Lower leg skin (tissue), 3 donors: ENCODE data around the gene RUNX3.

Experiments used
- POLR2A ChIP-seq, 2 donors: fragments of 450-650 bp; IDR thresholded peaks; one replicate each; pipeline ENCODE4 v1.6.1; 2016 to 2017; ENCODE audit warnings: antibody characterized with exemption in 2 of 2, mild to moderate bottlenecking in 1 of 2, moderate library complexity in 1 of 2
- TF ChIP-seq, protein P1 (sequence below), 3 donors: fragments of 450-650 bp; IDR thresholded peaks; one replicate each; pipeline ENCODE4 v1.5.1; 2016; ENCODE audit warnings: antibody characterized with exemption in 3 of 3, mild to moderate bottlenecking in 3 of 3, moderate library complexity in 2 of 3

DNA sequence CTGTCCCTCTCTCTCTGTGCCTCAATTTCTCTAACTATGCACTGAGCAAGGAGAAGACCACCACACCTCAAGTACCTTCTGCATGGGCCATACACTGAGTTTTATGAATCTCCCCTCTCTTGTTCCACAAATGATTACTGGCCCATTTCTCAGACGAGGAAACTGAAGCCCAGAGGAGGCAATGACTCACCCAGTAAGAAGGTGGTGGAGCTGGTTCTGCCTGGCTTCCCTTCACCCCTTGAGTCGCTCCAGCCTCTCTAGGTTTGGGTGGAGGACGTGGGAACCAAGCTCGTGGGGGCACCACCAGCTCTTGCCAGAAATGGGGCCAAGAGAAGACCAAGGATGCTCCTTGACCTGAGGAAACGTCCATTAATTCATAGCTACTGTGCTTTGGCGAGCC lies 21.3 kb upstream of the RUNX3 start:
- no peak for TF ChIP-seq POLR2A (IDR thresholded peaks at IDR 0.05)
- TF ChIP-seq, protein P1, sequence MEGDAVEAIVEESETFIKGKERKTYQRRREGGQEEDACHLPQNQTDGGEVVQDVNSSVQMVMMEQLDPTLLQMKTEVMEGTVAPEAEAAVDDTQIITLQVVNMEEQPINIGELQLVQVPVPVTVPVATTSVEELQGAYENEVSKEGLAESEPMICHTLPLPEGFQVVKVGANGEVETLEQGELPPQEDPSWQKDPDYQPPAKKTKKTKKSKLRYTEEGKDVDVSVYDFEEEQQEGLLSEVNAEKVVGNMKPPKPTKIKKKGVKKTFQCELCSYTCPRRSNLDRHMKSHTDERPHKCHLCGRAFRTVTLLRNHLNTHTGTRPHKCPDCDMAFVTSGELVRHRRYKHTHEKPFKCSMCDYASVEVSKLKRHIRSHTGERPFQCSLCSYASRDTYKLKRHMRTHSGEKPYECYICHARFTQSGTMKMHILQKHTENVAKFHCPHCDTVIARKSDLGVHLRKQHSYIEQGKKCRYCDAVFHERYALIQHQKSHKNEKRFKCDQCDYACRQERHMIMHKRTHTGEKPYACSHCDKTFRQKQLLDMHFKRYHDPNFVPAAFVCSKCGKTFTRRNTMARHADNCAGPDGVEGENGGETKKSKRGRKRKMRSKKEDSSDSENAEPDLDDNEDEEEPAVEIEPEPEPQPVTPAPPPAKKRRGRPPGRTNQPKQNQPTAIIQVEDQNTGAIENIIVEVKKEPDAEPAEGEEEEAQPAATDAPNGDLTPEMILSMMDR (IDR thresholded peaks at IDR 0.05) = no peak
